ENCODE results near the gene ENOX2. TPM values are rescaled to one million over a fixed set of nuclear protein-coding genes. Genes with fewer than 3 reads are reported as not detected.

Gene ENOX2
- total RNA-seq, 1 donor from 2014 or later, result 14.0 TPM

- TF ChIP-seq, protein P1, sequence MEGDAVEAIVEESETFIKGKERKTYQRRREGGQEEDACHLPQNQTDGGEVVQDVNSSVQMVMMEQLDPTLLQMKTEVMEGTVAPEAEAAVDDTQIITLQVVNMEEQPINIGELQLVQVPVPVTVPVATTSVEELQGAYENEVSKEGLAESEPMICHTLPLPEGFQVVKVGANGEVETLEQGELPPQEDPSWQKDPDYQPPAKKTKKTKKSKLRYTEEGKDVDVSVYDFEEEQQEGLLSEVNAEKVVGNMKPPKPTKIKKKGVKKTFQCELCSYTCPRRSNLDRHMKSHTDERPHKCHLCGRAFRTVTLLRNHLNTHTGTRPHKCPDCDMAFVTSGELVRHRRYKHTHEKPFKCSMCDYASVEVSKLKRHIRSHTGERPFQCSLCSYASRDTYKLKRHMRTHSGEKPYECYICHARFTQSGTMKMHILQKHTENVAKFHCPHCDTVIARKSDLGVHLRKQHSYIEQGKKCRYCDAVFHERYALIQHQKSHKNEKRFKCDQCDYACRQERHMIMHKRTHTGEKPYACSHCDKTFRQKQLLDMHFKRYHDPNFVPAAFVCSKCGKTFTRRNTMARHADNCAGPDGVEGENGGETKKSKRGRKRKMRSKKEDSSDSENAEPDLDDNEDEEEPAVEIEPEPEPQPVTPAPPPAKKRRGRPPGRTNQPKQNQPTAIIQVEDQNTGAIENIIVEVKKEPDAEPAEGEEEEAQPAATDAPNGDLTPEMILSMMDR (IDR thresholded peaks at IDR 0.05; ENCODE audit: unreplicated experiment), result no peak
- H3K9me3 Mint-ChIP-seq (ENCODE audit: unreplicated experiment), result no peaks in the 10 kb centered on the region
- DNase-seq (ENCODE audit: low spot score), result no peak
- H3K4me3 Mint-ChIP-seq (ENCODE audit: unreplicated experiment), result no peak overlapping the region
- no peaks in the 10 kb centered on the region for H3K36me3 Mint-ChIP-seq (ENCODE audit: low read depth, unreplicated experiment)
- peaks cover 18% of the 10 kb centered on the region for H3K4me1 Mint-ChIP-seq (ENCODE audit: unreplicated experiment)
- H3K27ac Mint-ChIP-seq (ENCODE audit: unreplicated experiment), result no peak overlapping the region
- no peaks in the 10 kb centered on the region for H3K27me3 Mint-ChIP-seq (ENCODE audit: unreplicated experiment)
These were observed 208.0 kb downstream of the ENOX2 start for GRCh38 chrX:130694983-130695382.

DNA sequence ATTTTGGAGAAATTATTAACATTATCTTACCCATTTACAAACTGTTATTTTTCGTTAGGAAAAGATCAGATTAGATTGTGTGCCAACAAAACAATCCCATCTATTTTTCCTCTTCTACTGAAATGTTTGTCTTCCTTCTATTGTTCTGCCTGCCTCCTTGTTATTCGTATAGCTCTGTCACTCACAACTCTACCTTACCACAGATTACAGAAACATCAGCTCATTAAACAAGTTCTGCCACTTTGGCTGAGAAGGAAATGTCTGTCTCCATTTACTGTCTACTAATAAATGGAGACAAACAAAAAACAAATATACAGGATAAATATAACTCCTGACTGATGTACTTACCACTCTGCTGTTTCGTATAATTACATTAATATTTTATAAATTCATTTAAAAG, 211.4 kb downstream of the ENOX2 start:
- peaks cover 18% of the 10 kb centered on the region for H3K4me1 Mint-ChIP-seq (ENCODE audit: unreplicated experiment)
- H3K36me3 Mint-ChIP-seq (ENCODE audit: low read depth, unreplicated experiment), result peaks cover 1% of the 10 kb centered on the region
- DNase-seq (ENCODE audit: low spot score), result no peak
- no peaks in the 10 kb centered on the region for H3K27me3 Mint-ChIP-seq (ENCODE audit: unreplicated experiment)
- TF ChIP-seq, protein P1 (IDR thresholded peaks at IDR 0.05; ENCODE audit: unreplicated experiment), result no peak
- H3K9me3 Mint-ChIP-seq (ENCODE audit: unreplicated experiment), result no peaks in the 10 kb centered on the region
- peak overlapping the region; percentile 96 for H3K27ac Mint-ChIP-seq (ENCODE audit: unreplicated experiment)
- no peak overlapping the region for H3K4me3 Mint-ChIP-seq (ENCODE audit: unreplicated experiment)

DNA sequence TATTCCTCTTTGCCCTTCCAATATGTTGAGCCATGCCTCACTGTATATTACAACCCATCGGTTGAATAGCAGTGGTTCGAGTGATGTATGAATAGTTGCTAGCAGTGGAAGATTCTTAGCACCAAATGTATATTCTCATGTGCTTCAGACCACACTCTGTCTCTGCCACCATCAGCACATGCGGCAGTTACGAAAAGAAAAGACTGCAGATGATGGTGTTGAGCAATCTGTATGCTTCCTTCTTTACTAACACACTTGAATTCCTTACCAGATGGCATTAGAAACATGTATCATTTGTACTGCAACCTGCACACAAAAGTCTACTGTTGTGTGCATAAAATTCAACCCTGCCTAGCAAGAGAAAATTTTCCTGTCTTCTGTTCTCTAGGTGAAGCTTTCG, 214.6 kb downstream of the ENOX2 start:
- no peak overlapping the region for H3K27ac Mint-ChIP-seq (ENCODE audit: unreplicated experiment)
- H3K36me3 Mint-ChIP-seq (ENCODE audit: low read depth, unreplicated experiment), result peaks cover 9% of the 10 kb centered on the region

DNA sequence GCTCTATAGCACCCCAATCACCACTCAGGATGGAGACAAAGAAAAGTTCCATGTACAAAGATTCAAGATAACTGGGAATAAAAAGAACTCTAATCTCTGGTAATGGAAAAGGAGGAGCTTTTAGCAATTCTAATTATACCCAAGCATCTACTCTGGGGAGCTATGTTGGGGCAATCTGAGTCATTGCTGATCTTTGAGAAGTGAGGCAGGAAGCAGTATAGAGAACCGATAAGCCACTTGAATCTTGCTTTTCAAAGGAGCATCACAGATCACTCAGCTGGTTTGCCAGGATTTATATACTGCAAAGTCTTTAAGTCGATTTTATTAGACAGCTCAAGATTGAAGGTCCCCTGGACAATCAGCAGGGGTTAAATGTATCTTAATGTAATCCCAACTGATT, 220.0 kb downstream of the ENOX2 start:
- no peak overlapping the region for H3K27ac Mint-ChIP-seq (ENCODE audit: unreplicated experiment)
- H3K9me3 Mint-ChIP-seq (ENCODE audit: unreplicated experiment), result no peaks in the 10 kb centered on the region
- H3K36me3 Mint-ChIP-seq (ENCODE audit: low read depth, unreplicated experiment), result peaks cover 9% of the 10 kb centered on the region
- H3K27me3 Mint-ChIP-seq (ENCODE audit: unreplicated experiment), result no peaks in the 10 kb centered on the region
- H3K4me1 Mint-ChIP-seq (ENCODE audit: unreplicated experiment), result peaks cover 4% of the 10 kb centered on the region
- no peak for DNase-seq (ENCODE audit: low spot score)
- TF ChIP-seq, protein P1 (IDR thresholded peaks at IDR 0.05; ENCODE audit: unreplicated experiment), result no peak
- H3K4me3 Mint-ChIP-seq (ENCODE audit: unreplicated experiment), result no peak overlapping the region

More for the DNA sequence above, 214.6 kb downstream of the ENOX2 start:
- Mint-ChIP-seq H3K4me1 (ENCODE audit: unreplicated experiment) (peaks cover 22% of the 10 kb centered on the region), H3K27me3 (ENCODE audit: unreplicated experiment) (no peaks in the 10 kb centered on the region), H3K9me3 (ENCODE audit: unreplicated experiment) (no peaks in the 10 kb centered on the region), H3K4me3 (ENCODE audit: unreplicated experiment) (no peak overlapping the region)
- no peak for DNase-seq (ENCODE audit: low spot score)
- TF ChIP-seq, protein P1 (IDR thresholded peaks at IDR 0.05; ENCODE audit: unreplicated experiment), result no peak

- no peak overlapping the region for H3K27ac Mint-ChIP-seq (ENCODE audit: unreplicated experiment)
- H3K27me3 Mint-ChIP-seq (ENCODE audit: unreplicated experiment), result no peaks in the 10 kb centered on the region
These were observed 222.6 kb downstream of the ENOX2 start for GRCh38 chrX:130680164-130681035.

More at GRCh38 chrX:130680164-130681035, 222.6 kb downstream of the ENOX2 start:
- TF ChIP-seq, protein P1 (IDR thresholded peaks at IDR 0.05; ENCODE audit: unreplicated experiment), result no peak
- Mint-ChIP-seq H3K4me3 (ENCODE audit: unreplicated experiment) (no peak overlapping the region), H3K36me3 (ENCODE audit: low read depth, unreplicated experiment) (peaks cover 3% of the 10 kb centered on the region), H3K4me1 (ENCODE audit: unreplicated experiment) (peaks cover 7% of the 10 kb centered on the region), H3K9me3 (ENCODE audit: unreplicated experiment) (no peaks in the 10 kb centered on the region)
- no peak for DNase-seq (ENCODE audit: low spot score)
